GM08714 (cell line): ENCODE results near the gene TAF13.
"Not testable (repeated sequence)": the region's sequence is repeated elsewhere in the genome, so short reads cannot be mapped to it uniquely, and the experiment has no call there.

Source experiments
- H3K4me3 ChIP-seq: fragments of 200-500 bp; sonication (Bioruptor generic); 2 replicates; pipeline ENCODE4 v1.5.1; 2014; ENCODE audit warnings: mild to moderate bottlenecking, low read length, inconsistent platforms
- ZNF274 ChIP-seq: IDR thresholded peaks from 2 replicates; pipeline ENCODE4 v1.6.1; 2012; ENCODE audit warnings: mild to moderate bottlenecking, low read depth, low read length

The TAF13 gene

DNA sequence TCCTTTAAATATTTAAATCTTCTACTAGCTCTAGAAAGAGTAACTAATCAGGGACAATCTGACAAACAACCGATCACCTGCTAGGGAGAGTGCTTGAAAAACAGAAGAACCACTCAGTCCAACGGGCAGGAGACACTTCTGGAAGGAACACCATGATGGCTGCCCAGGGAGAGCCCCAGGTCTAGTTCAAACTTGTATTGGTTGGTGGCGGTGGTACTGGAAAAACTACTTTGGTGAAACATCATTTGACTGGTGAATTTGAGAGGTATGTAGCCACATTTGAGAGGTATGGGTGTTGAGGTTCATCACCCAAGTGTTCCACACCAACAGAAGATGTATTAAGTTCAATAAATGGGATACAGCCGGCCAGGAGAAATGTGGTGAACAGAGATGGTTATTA is 29.1 kb downstream of the TAF13 start:
- TF ChIP-seq ZNF274, result no peak
- H3K4me3 ChIP-seq, result no peak overlapping the region

DNA sequence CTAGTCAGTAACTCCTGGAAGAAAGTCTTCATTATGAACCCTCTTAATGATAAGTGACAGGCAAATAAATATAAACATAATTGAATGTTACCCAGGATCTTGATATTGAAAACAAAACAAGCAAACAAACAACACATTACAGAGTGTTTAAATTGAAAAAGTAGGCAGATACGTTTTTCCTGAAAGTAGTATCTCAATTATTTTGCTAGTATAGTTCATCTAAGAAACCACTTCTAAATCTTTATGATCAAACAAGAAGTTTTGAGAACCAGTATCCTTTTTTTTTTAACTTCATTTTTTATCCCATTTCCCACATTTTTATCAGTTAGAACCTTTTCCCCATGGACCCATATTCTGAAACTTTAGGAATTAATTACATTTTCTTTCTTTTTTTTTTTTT is 30.2 kb downstream of the TAF13 start:
- no peak overlapping the region for H3K4me3 ChIP-seq
- no peak for TF ChIP-seq ZNF274

- TF ChIP-seq ZNF274, result no peak
Observed at GRCh38 chr1:109041621-109042468, 34.0 kb downstream of the TAF13 start, which contains the start of gene WDR47. Gene WDR47 (minus strand): TSS chr1:109042102. CDS start chr1:109023512, 18,590 bp downstream.

DNA sequence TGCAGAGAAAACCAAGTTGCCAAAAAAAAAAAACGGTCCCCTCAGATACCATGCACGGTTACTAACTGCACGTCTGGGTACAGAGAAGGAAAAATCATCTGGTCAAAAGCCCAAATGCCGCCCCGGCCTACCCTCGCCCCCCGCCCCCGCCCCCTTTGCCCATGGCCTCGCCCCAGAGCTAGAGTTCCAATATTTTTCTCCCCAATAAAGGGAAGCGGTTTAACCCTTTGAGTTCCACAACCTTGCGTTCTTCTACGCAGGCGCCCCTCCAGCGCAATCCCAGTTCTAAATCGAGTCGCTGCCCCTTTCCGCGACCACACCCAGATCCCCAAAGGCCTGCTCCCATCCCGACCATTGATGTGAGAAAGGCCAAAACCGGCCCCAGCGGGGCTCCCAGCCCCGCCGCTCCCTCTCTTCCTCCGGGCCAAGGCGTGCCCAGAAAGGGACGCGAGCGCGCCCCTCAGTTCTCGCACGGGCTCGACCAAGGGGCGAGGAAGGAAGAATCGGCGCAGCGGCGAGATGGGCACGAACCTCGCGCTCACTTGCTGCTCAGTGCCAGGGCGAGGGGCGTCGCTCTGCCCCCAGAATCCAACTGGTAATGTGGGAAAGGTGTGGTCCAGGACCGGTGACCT is 34.7 kb downstream of the TAF13 start:
- H3K4me3 ChIP-seq, result peak overlapping the region; percentile 95
- TF ChIP-seq ZNF274, result no peak

More at GRCh38 chr1:109041621-109042468, 34.0 kb downstream of the TAF13 start, which contains the start of gene WDR47:
- peak within 1 kb of the TSS; percentile 95 for H3K4me3 ChIP-seq

DNA sequence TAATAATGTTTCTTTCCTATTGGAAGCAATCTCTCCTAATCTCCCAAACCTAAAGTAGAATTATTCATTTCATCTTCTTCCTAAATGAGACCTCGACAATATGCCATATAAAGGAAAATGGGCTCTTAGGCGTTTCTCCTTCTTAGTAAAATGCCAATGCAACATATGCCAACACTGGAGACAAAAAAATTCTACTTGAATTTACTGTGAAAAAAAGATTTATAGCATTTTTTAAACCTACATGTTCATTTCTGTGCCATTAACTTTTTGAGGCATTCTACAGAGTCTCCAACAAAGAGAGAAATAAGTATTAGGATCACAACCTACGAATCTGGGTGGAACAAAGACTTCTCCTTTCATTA is 35.2 kb downstream of the TAF13 start:
- peak overlapping the region; percentile 95 for H3K4me3 ChIP-seq
- no peak for TF ChIP-seq ZNF274

- H3K4me3 ChIP-seq, result no peak overlapping the region
- no peak for TF ChIP-seq ZNF274
Observed at GRCh38 chr1:109034382-109034781, 41.4 kb downstream of the TAF13 start.

GRCh38 chr1:109029493-109029892 is 46.3 kb downstream of the TAF13 start:
- not testable (repeated sequence) for H3K4me3 ChIP-seq

- no peak for TF ChIP-seq ZNF274
- H3K4me3 ChIP-seq, result no peak overlapping the region
Observed at GRCh38 chr1:109027841-109028240, 48.0 kb downstream of the TAF13 start.

DNA sequence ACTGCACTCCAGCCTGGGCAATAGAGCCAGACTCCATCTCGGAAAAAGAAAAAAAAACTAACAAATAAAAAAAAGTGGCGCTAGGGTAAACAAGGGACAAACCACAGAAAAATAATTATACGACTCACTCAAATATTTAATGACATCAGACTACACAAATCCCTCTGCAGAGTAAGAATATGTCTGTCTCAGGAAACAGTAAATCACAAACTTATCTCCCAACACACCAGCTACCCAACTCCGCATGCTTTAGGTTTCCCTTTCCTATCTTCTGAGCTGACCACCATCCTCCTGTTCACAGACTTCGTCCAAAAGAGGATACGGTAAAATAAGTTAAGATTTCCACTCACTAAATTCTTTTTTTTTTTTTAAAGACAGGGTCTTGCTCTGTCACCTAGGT is 50.1 kb downstream of the TAF13 start:
- no peak overlapping the region for H3K4me3 ChIP-seq
- TF ChIP-seq ZNF274, result no peak

GRCh38 chr1:109024646-109025045 is 51.2 kb downstream of the TAF13 start:
- no peak for TF ChIP-seq ZNF274
- H3K4me3 ChIP-seq, result no peak overlapping the region

- H3K4me3 ChIP-seq, result no peak overlapping the region
- TF ChIP-seq ZNF274, result no peak
Observed at GRCh38 chr1:109020693-109021257, 55.0 kb downstream of the TAF13 start.

DNA sequence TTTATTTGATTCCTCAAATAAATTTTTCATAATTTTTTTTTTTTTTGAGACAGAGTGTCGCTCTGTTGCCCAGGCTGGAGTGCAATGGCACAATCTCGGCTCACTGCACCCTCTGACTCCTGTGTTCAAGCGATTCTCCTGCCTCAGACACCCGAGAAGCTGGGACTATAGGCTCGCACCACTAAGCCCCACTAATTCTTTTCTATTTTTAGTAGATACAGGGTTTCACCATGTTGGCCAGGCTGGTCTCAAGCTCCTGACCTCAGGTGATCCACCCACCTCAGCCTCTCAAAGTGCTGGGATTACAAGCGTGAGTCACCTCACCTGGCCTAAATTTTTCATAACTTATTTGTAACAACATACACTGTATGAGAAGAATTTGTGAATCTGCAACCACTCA is 58.1 kb downstream of the TAF13 start:
- H3K4me3 ChIP-seq, result not testable (repeated sequence)

GRCh38 chr1:109017134-109017533 is 58.7 kb downstream of the TAF13 start:
- no peak overlapping the region for H3K4me3 ChIP-seq
- no peak for TF ChIP-seq ZNF274
